HG02970 (cell line): ENCODE data around the gene DPP10.

Source experiments
- ATAC-seq: cut with Tn5 transposase; IDR thresholded peaks from one replicate; pipeline ENCODE4 v1.9.1; 2021; ENCODE audit warnings: mild to moderate bottlenecking, moderate library complexity, moderate number of reproducible peaks; ENCODE audit not compliant: unreplicated experiment, low FRiP score

DPP10 gene

GRCh38 chr2:115190459-115190858 is 748.0 kb downstream of the DPP10 start:
- ATAC-seq, result no peak

GRCh38 chr2:115194623-115195022 is 752.2 kb downstream of the DPP10 start:
- ATAC-seq, result no peak

- no peak for ATAC-seq
Observed at GRCh38 chr2:115196587-115196986, 754.1 kb downstream of the DPP10 start.

- no peak for ATAC-seq
Observed at GRCh38 chr2:115199966-115200365, 757.5 kb downstream of the DPP10 start.

GRCh38 chr2:115201386-115201785 is 758.9 kb downstream of the DPP10 start:
- no peak for ATAC-seq

- ATAC-seq, result no peak
Observed at GRCh38 chr2:115208493-115209164, 766.2 kb downstream of the DPP10 start.

GRCh38 chr2:115214050-115214449 is 771.6 kb downstream of the DPP10 start:
- ATAC-seq, result no peak

GRCh38 chr2:115219296-115219695 is 776.9 kb downstream of the DPP10 start:
- ATAC-seq, result no peak

- ATAC-seq, result no peak
Observed at GRCh38 chr2:115234186-115234585, 791.7 kb downstream of the DPP10 start.

- ATAC-seq, result no peak
Observed at GRCh38 chr2:115234737-115235136, 792.3 kb downstream of the DPP10 start.

- no peak for ATAC-seq
Observed at GRCh38 chr2:115248066-115248465, 805.6 kb downstream of the DPP10 start.

- no peak for ATAC-seq
Observed at GRCh38 chr2:115277366-115277765, 834.9 kb downstream of the DPP10 start.

- ATAC-seq, result no peak
Observed at GRCh38 chr2:115285416-115285815, 843.0 kb downstream of the DPP10 start.

- no peak for ATAC-seq
Observed at GRCh38 chr2:115290478-115290877, 848.0 kb downstream of the DPP10 start.

- ATAC-seq, result no peak
Observed at GRCh38 chr2:115292742-115293141, 850.3 kb downstream of the DPP10 start.

GRCh38 chr2:115294999-115295398 is 852.6 kb downstream of the DPP10 start:
- ATAC-seq, result no peak

- ATAC-seq, result no peak
Observed at GRCh38 chr2:115297056-115297455, 854.6 kb downstream of the DPP10 start.

- no peak for ATAC-seq
Observed at GRCh38 chr2:115299199-115299598, 856.8 kb downstream of the DPP10 start.

- no peak for ATAC-seq
Observed at GRCh38 chr2:115305712-115306111, 863.3 kb downstream of the DPP10 start.

- no peak for ATAC-seq
Observed at GRCh38 chr2:115314119-115314518, 871.7 kb downstream of the DPP10 start.

GRCh38 chr2:115327061-115327460 is 884.6 kb downstream of the DPP10 start:
- no peak for ATAC-seq

- ATAC-seq, result no peak
Observed at GRCh38 chr2:115359550-115359949, 917.1 kb downstream of the DPP10 start.

GRCh38 chr2:115364093-115364492 is 921.7 kb downstream of the DPP10 start:
- ATAC-seq, result no peak
